ENCODE results near the gene SH2D7.

SH2D7 gene

GRCh38 chr15:78085928-78086327, 6.4 kb upstream of the SH2D7 start:
- ChIA-PET POLR2A (no interaction called here), CTCF (interaction anchor here (1.6 kb wide), 2 partner anchors 10 to 86 kb away, joined by 3 to 5 read pairs; no protein-coding TSS in a partner anchor)
- no peak for DNase-seq (ENCODE audit: extremely low spot score)
- TF ChIP-seq, protein P1, sequence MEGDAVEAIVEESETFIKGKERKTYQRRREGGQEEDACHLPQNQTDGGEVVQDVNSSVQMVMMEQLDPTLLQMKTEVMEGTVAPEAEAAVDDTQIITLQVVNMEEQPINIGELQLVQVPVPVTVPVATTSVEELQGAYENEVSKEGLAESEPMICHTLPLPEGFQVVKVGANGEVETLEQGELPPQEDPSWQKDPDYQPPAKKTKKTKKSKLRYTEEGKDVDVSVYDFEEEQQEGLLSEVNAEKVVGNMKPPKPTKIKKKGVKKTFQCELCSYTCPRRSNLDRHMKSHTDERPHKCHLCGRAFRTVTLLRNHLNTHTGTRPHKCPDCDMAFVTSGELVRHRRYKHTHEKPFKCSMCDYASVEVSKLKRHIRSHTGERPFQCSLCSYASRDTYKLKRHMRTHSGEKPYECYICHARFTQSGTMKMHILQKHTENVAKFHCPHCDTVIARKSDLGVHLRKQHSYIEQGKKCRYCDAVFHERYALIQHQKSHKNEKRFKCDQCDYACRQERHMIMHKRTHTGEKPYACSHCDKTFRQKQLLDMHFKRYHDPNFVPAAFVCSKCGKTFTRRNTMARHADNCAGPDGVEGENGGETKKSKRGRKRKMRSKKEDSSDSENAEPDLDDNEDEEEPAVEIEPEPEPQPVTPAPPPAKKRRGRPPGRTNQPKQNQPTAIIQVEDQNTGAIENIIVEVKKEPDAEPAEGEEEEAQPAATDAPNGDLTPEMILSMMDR (IDR thresholded peaks at IDR 0.05; ENCODE audit: control extremely low read depth, extremely low read depth, low read depth, missing control alignments) = no peak

DNA sequence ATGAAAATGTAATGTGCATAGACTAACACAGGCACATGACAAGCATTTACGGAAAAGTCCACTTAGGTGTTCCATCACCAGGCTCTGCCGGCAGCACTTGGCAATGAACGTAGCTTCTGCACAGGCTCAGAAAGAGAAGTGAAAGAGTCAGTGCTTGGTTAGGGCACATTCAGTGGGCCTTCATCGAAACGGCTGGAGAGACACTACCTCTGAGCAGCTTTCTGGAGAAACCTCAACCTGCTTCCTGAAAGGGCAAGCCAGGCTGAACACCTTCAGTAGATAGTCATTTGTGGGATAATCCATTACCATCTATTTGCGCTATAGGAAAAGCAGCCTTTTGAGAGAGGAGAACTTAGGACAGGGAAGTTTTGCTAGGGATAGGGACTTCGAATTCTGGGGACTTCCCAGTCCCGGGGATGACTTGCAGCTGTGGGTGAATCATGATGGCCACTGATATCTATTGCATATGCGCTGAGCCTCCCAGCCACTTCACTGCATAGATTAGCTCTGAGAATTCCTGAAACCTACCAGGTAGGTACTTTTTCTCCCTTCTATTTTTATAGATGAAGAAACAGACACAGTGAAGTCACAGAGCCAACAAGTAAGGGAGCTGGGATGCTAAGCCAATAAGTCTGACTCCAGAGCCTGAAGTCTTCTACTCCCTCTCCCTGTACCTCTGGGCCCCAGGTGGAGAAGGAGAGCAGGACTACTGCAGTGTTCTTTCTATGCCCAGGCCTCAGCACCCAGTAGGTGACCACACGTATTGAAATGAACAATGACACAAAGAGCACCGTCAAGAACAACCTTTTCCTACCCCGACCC, 4.2 kb upstream of the SH2D7 start:
- POLR2A ChIA-PET = no interaction called here
- CTCF ChIA-PET = interaction anchor here (1.1 to 2.2 kb wide), 5 partner anchors 8 to 129 kb away, joined by 3 to 8 read pairs (median 4); no protein-coding TSS in a partner anchor
- TF ChIP-seq, protein P1 (IDR thresholded peaks at IDR 0.05; ENCODE audit: control extremely low read depth, extremely low read depth, low read depth, missing control alignments) = no peak

GRCh38 chr15:78088773-78089080, 3.6 kb upstream of the SH2D7 start:
- POLR2A ChIA-PET = no interaction called here
- TF ChIP-seq, protein P1 (IDR thresholded peaks at IDR 0.05; ENCODE audit: control extremely low read depth, extremely low read depth, low read depth, missing control alignments) = no peak
- DNase-seq (ENCODE audit: extremely low spot score) = no peak
- CTCF ChIA-PET = interaction anchor here (1.4 to 2.2 kb wide), 2 partner anchors 20 to 129 kb away, joined by 4 to 8 read pairs; no protein-coding TSS in a partner anchor

More for the DNA sequence above, 4.2 kb upstream of the SH2D7 start:
- no peak for DNase-seq (ENCODE audit: extremely low spot score)

DNA sequence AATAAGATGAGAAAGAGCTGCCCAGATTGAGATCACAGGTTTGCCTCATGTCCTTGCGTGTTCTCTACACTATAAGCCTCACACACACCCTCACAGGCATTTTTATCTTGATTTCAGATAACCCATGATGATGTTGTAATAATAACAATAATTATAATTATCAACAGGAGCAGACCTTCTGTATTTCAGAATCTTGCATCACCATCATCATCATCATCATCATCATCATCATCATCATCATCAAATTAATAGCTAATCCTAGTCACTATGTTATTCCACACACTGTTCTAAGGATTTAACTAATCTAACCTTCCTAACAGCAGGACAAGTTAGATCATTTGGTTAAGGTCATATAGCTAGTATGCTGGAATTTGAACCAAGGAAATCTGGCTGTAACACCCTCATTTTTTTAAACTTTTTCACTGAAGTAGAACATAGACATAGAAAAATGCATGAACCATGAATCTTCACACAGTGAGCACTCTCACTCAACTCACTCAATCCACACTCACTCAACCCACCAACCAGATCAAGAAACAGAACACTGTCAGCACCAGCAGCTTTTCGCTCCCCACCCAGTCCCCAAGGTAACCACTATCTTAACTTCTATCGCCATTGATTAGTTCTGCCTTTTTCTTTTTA, 1.8 kb upstream of the SH2D7 start:
- POLR2A ChIA-PET = no interaction called here
- CTCF ChIA-PET = interaction anchor here (1.2 to 2.7 kb wide), 7 partner anchors 8 to 181 kb away, joined by 3 to 13 read pairs (median 4); no protein-coding TSS in a partner anchor
- TF ChIP-seq, protein P1 (IDR thresholded peaks at IDR 0.05; ENCODE audit: control extremely low read depth, extremely low read depth, low read depth, missing control alignments) = no peak
- DNase-seq (ENCODE audit: extremely low spot score) = no peak

DNA sequence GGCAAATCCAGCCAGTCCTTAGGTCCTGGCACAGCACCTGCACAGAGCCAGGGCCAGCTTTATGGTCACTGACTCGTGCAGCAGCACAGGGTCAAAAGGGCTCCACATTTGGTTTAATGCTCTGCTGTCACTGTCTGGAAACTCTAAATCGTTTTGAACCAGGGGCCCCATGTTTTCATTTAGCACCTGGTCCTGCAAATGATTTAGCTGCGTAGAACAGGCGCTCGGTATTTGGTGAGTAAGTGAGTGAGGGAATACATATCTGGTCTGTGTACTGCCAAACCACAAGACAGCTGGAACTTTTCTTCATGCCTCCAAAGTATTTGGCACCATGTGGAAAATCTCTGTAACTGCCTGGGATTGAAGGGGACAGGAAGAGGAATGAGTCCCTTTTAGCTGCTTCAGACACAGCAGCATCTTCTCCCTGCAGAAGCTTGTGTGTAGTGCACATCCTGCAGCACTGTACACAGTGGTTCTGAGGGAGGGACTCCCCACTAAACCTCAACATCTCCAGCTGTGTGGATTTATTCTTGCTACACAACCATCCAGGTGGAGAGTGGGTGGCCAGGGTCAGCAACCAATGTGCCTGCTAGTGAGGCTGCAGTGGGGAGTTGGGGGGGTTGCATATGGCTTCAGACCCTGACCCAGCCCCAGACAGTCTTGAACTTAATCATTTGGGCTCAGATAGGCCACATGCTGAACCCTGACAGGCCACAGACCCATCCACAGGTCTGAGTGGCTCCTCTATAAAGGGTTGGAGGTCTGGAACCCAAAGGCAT, 1.1 kb downstream of the SH2D7 start:
- ChIA-PET POLR2A (interaction anchor here (0.6 kb wide), 1 partner anchor 207 kb away, joined by 4 read pairs; no protein-coding TSS in a partner anchor), CTCF (interaction anchor here (0.9 to 2.6 kb wide), 8 partner anchors 10 to 134 kb away, joined by 3 to 17 read pairs (median 4); no protein-coding TSS in a partner anchor)
- TF ChIP-seq, protein P1 (IDR thresholded peaks at IDR 0.05; ENCODE audit: control extremely low read depth, extremely low read depth, low read depth, missing control alignments) = no peak
- no peak for DNase-seq (ENCODE audit: extremely low spot score)

DNA sequence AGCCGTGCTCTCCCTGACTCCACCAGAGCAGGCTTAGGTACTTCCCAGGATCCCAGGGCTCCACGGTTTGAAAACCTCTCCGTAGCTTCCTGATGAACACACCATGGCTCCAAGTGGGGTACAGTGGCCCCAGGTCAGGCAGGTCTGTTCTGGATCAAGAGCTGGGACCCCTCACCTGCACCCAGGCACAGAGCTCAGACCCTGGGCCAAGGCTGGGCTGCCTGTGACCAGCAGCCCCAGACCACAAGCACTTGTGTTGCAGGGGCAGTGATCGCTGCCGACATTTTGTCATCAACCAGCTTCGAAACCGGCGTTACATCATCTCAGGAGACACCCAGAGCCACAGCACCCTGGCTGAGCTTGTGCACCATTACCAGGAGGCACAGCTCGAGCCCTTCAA, 5.3 kb downstream of the SH2D7 start:
- POLR2A ChIA-PET = no interaction called here
- CTCF ChIA-PET = interaction anchor here (0.7 to 4.0 kb wide), 5 partner anchors 11 to 139 kb away, joined by 3 to 24 read pairs (median 4); no protein-coding TSS in a partner anchor
- DNase-seq (ENCODE audit: extremely low spot score) = no peak
- TF ChIP-seq, protein P1 (IDR thresholded peaks at IDR 0.05; ENCODE audit: control extremely low read depth, extremely low read depth, low read depth, missing control alignments) = no peak

Measured in GM10248 (cell line).